Lower lobe of right lung (tissue), 2 donors: ENCODE data around the gene CLCA2. TPM values are rescaled to one million over a fixed set of nuclear protein-coding genes. Genes with fewer than 3 reads are reported as not detected.

Experiments used
- ATAC-seq, 2 donors: fragments of 200-7000 bp; cut with Tn5 transposase; one replicate each; pipeline ENCODE4 v1.9.1; 2020 to 2022; ENCODE audit warnings: mild to moderate bottlenecking in 2 of 2, moderate library complexity in 2 of 2
- DNase-seq: peaks from one replicate; pipeline ENCODE4 v3.0.0-alpha.2; 2020
- H3K27ac ChIP-seq: fragments of 200-600 bp; one replicate; pipeline ENCODE4 v1.8.0; 2022
- H3K27me3 ChIP-seq: fragments of 200-600 bp; one replicate; pipeline ENCODE4 v1.8.0; 2022; ENCODE audit warnings: low read depth
- H3K36me3 ChIP-seq: fragments of 200-600 bp; one replicate; pipeline ENCODE4 v1.8.0; 2022; ENCODE audit warnings: mild to moderate bottlenecking
- H3K4me1 ChIP-seq: fragments of 200-600 bp; one replicate; pipeline ENCODE4 v1.8.0; 2022
- H3K4me3 ChIP-seq: fragments of 200-600 bp; one replicate; pipeline ENCODE4 v1.8.0; 2022; ENCODE audit warnings: mild to moderate bottlenecking
- H3K9me3 ChIP-seq: fragments of 200-600 bp; one replicate; pipeline ENCODE4 v1.8.0; 2022
- intact Hi-C: fragments of 100-400 bp; cut with DNase I; formaldehyde crosslinking; loops from one replicate; pipeline ENCODE4 v1.11.0; 2022
- total RNA-seq: library from RNA; stranded (reverse); fragmentation: NEBNext Ultra II Directional; extraction: Animal tissue kit (Norgen Biotek cat#: 25700); gene quantifications from one replicate; pipeline ENCODE4 v1.2.1, GENCODE V29; 2021
- TF ChIP-seq, protein P1 (sequence below): fragments of 200-600 bp; IDR thresholded peaks from one replicate; pipeline ENCODE4 v1.8.0; 2022; ENCODE audit warnings: antibody characterized with exemption, mild to moderate bottlenecking
- donor health status: DM: no; HTN: yes; CAD: no; lungs with severe emphysema.

Gene CLCA2
- total RNA-seq, 1 donor from 2014 or later, result 0.62 TPM

GRCh38 chr1:86503406-86504136 is 79.6 kb downstream of the CLCA2 start:
- H3K4me1 ChIP-seq, result peaks cover 15% of the 10 kb centered on the region
- H3K4me3 ChIP-seq, result peak overlapping the region; percentile 41
- no peaks in the 10 kb centered on the region for H3K9me3 ChIP-seq
- DNase-seq (peak; percentile 67), ATAC-seq (peak; percentile 29 to 45)
- H3K27me3 ChIP-seq, result no peaks in the 10 kb centered on the region
- H3K36me3 ChIP-seq, result no peaks in the 10 kb centered on the region
- peak overlapping the region; percentile 73 for H3K27ac ChIP-seq
- TF ChIP-seq, protein P1, sequence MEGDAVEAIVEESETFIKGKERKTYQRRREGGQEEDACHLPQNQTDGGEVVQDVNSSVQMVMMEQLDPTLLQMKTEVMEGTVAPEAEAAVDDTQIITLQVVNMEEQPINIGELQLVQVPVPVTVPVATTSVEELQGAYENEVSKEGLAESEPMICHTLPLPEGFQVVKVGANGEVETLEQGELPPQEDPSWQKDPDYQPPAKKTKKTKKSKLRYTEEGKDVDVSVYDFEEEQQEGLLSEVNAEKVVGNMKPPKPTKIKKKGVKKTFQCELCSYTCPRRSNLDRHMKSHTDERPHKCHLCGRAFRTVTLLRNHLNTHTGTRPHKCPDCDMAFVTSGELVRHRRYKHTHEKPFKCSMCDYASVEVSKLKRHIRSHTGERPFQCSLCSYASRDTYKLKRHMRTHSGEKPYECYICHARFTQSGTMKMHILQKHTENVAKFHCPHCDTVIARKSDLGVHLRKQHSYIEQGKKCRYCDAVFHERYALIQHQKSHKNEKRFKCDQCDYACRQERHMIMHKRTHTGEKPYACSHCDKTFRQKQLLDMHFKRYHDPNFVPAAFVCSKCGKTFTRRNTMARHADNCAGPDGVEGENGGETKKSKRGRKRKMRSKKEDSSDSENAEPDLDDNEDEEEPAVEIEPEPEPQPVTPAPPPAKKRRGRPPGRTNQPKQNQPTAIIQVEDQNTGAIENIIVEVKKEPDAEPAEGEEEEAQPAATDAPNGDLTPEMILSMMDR, result no peak
- intact Hi-C loops, result no loop called here

GRCh38 chr1:86504137-86504479 is 80.1 kb downstream of the CLCA2 start:
- peak; percentile 49 for DNase-seq
- peaks cover 15% of the 10 kb centered on the region for H3K4me1 ChIP-seq

DNA sequence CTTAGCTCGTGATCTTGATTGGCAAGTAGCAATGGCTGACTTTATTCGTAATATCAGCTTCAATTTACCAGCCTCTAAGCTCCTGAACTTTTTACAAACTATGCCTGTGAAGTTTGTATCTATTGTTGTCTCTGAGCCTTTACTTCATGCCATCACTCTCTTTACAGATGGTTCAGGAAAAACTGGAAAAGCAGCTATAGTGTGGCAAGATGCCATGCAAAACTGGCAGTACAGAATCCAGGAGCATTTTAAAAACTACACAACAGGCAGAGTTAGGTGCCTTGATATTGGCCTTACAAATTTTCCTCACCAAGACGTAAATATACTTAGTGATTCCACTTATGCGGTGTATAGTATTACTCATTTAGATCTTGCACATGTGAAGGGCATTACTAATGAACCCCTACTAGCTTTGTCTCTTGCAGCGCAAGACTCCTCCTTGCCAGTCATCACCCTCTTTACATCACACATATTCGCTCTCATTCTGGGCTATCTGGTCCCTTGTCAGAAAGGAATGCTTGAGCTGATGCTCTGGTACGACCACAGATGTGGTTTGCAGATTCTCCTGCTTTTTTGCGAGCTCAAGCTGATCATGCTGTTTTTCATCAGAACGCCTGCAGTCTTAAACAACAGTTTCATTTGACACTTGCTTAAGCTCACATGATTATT is 81.1 kb downstream of the CLCA2 start:
- H3K4me1 ChIP-seq, result peaks cover 15% of the 10 kb centered on the region
- DNase-seq (no peak), ATAC-seq (no peak)
- TF ChIP-seq, protein P1, result no peak
- intact Hi-C loops, result no loop called here
- no peaks in the 10 kb centered on the region for H3K9me3 ChIP-seq
- no peak overlapping the region for H3K4me3 ChIP-seq
- no peak overlapping the region for H3K27ac ChIP-seq
- no peaks in the 10 kb centered on the region for H3K36me3 ChIP-seq
- no peaks in the 10 kb centered on the region for H3K27me3 ChIP-seq

More at GRCh38 chr1:86504137-86504479, 80.1 kb downstream of the CLCA2 start:
- Histone ChIP-seq H3K4me3 (peak overlapping the region; percentile 41), H3K36me3 (no peaks in the 10 kb centered on the region), H3K27me3 (no peaks in the 10 kb centered on the region), H3K9me3 (no peaks in the 10 kb centered on the region), H3K27ac (peak overlapping the region; percentile 73)
- peak; percentile 82 to 87 for ATAC-seq
- intact Hi-C loops, result no loop called here
- TF ChIP-seq, protein P1, result no peak

GRCh38 chr1:86505564-86505902 is 81.6 kb downstream of the CLCA2 start:
- H3K4me1 ChIP-seq, result peaks cover 15% of the 10 kb centered on the region
- no peaks in the 10 kb centered on the region for H3K9me3 ChIP-seq
- H3K36me3 ChIP-seq, result no peaks in the 10 kb centered on the region
- no peak for ATAC-seq
- TF ChIP-seq, protein P1, result no peak
- intact Hi-C loops, result no loop called here
- H3K4me3 ChIP-seq, result no peak overlapping the region
- no peaks in the 10 kb centered on the region for H3K27me3 ChIP-seq
- DNase-seq, result no peak
- no peak overlapping the region for H3K27ac ChIP-seq

Other genes starting within 250 kb of the CLCA2 start
- gene ODF2L, start 27.8 kb upstream of the CLCA2 start, total RNA-seq, result 46.6 TPM
- gene CLCA1, start 44.8 kb downstream of the CLCA2 start, total RNA-seq, result not detected
- not detected for gene CLCA4, start 122.9 kb downstream of the CLCA2 start, total RNA-seq